K562 (cell line): Measurements from ENCODE around the gene ZDHHC5. TPM values are rescaled to one million over a fixed set of nuclear protein-coding genes. Genes with fewer than 3 reads are reported as not detected.

Experiments
- CC2D1A ChIP-seq: fragments of 450-650 bp; IDR thresholded peaks from 2 replicates; pipeline ENCODE4 v1.6.1; 2017; ENCODE audit warnings: mild to moderate bottlenecking
- GATA2 ChIP-seq: sonication (generic); formaldehyde crosslinking; IDR thresholded peaks from 2 replicates; pipeline ENCODE4 v1.4.0; 2020; ENCODE audit warnings: mild to moderate bottlenecking, missing genetic modification reagents
- GATAD2A ChIP-seq: fragments of 450-650 bp; IDR thresholded peaks from 2 replicates; pipeline ENCODE4 v1.6.1; 2017
- MBD2 ChIP-seq: sonication (generic); IDR thresholded peaks from 2 replicates; pipeline ENCODE4 v1.6.1; 2016; ENCODE audit warnings: low read depth, borderline replicate concordance
- MGA ChIP-seq: fragments of 450-650 bp; IDR thresholded peaks from 2 replicates; pipeline ENCODE4 v1.6.1; 2016; ENCODE audit warnings: mild to moderate bottlenecking, moderate library complexity
- PHF21A ChIP-seq: fragments of 450-650 bp; IDR thresholded peaks from 2 replicates; pipeline ENCODE4 v1.6.1; 2017; ENCODE audit warnings: low read depth, borderline replicate concordance
- XRCC5 ChIP-seq: fragments of 200-400 bp; formaldehyde crosslinking; IDR thresholded peaks from 2 replicates; pipeline ENCODE4 v1.6.1; 2017; ENCODE audit warnings: low read depth, mild to moderate bottlenecking, low read length
- ZBTB11 ChIP-seq, 3 experiments: fragments of 200-800 bp in 1 of 3; fragments of 250-450 bp in 1 of 3; fragments of 450-650 bp in 1 of 3; sonication (Bioruptor Pico) in 1 of 3; sonication (Bioruptor generic) in 1 of 3; formaldehyde crosslinking in 1 of 3; IDR thresholded peaks; 2 replicates each; pipeline versions ENCODE4 v1.6.1 to v1.8.0; 2016 to 2022; ENCODE audit warnings: mild to moderate bottlenecking in 2 of 3, missing genetic modification characterization in 2 of 3, missing compliant biosample characterization in 1 of 3, moderate library complexity in 1 of 3
- ZNF143 ChIP-seq: sonication (generic); formaldehyde crosslinking; IDR thresholded peaks from 2 replicates; pipeline ENCODE4 v1.9.0; 2022; ENCODE audit warnings: mild to moderate bottlenecking, missing genetic modification reagents
- polyA plus RNA-seq, 8 experiments: library from polyadenylated mRNA; depleted of rRNA in 4 of 8; stranded (reverse) in 5 of 8; unstranded in 3 of 8; fragments of >200 nt; fragmentation: Nextera tagmentation in 2 of 8; fragmentation: Illumina TruSeq in 1 of 8; extraction: Ambion mirVana in 2 of 8; extraction: Trizol in 1 of 8; gene quantifications; 2 replicates each; pipeline versions ENCODE4 v1.2.1 to v1.2.3, GENCODE V29; 2011 to 2014; ENCODE audit warnings: inconsistent platforms in 1 of 8, missing spikeins in 1 of 8
- total RNA-seq, 7 experiments: library from RNA; depleted of rRNA in 6 of 7; stranded (reverse); fragments of >200 nt in 6 of 7; fragmentation: Illumina TruSeq in 2 of 7; extraction: Trizol in 2 of 7; gene quantifications; 2 replicates each; pipeline versions ENCODE4 v1.2.1 to v1.2.3, GENCODE V29; 2011 to 2021; ENCODE audit warnings: low replicate concordance in 1 of 7

Gene ZDHHC5
- total and polyA plus RNA-seq, 9 of the 15 experiments (the other 6 are each of a cell fraction or from before 2014, with no cell fraction given) = 3.8 to 64.2 (median 35.9) TPM

GRCh38 chr11:57635246-57635645 is 32.7 kb upstream of the ZDHHC5 start (continued):
- TF ChIP-seq MGA = no peak
- no peak for TF ChIP-seq GATAD2A
- no peak for TF ChIP-seq ZNF143 (CRISPR knock-in tag)
- TF ChIP-seq CC2D1A = no peak
- no peak for TF ChIP-seq MBD2
- no peak for TF ChIP-seq GATA2 (CRISPR knock-in tag)
- TF ChIP-seq ZBTB11 (CRISPR knock-in tag; IDR thresholded peaks at IDR 0.05) = no peak
- no peak for TF ChIP-seq PHF21A
- no peak for TF ChIP-seq XRCC5
